A549 (cell line): ENCODE measurements around the gene ZC3H12D.

Source experiments
- CHD2 ChIP-seq: fragments of 150-350 bp; IDR thresholded peaks from 2 replicates; pipeline ENCODE4 v1.6.1; 2014; ENCODE audit warnings: low read length; ENCODE audit not compliant: partially characterized antibody
- EP300 ChIP-seq, 2 experiments: fragments of >200 bp; sonication (Bioruptor Twin); formaldehyde crosslinking; IDR thresholded peaks; 2 replicates in 1 of 2; 3 replicates in 1 of 2; pipeline ENCODE4 v1.6.1; 2016 to 2017
- JUN ChIP-seq, 2 experiments: fragments of >200 bp; sonication (Bioruptor Twin); formaldehyde crosslinking; IDR thresholded peaks; 2 replicates in 1 of 2; 3 replicates in 1 of 2; pipeline ENCODE4 v1.6.1; 2016 to 2017
- MAX ChIP-seq: IDR thresholded peaks from 2 replicates; pipeline ENCODE4 v1.6.1; 2012
- NFE2L2 ChIP-seq: fragments of 150-350 bp; conservative IDR thresholded peaks from 2 replicates; pipeline ENCODE4 v1.6.1; 2014; ENCODE audit warnings: low read length
- POLR2A ChIP-seq: IDR thresholded peaks from 2 replicates; pipeline ENCODE4 v1.6.1; 2012; ENCODE audit warnings: mild to moderate bottlenecking, low read length
- TF ChIP-seq, protein P1 (sequence below): fragments of >200 bp; sonication (Bioruptor Twin); formaldehyde crosslinking; IDR thresholded peaks from 3 replicates; pipeline ENCODE4 v1.5.1; 2016
- TF ChIP-seq, protein P2 (sequence below): fragments of >200 bp; sonication (Bioruptor Twin); formaldehyde crosslinking; IDR thresholded peaks from 2 replicates; pipeline ENCODE4 v1.6.1; 2016

GRCh38 chr6:149445095-149445466 is 39.7 kb downstream of the ZC3H12D start:
- TF ChIP-seq POLR2A, result no peak
- TF ChIP-seq, protein P1, sequence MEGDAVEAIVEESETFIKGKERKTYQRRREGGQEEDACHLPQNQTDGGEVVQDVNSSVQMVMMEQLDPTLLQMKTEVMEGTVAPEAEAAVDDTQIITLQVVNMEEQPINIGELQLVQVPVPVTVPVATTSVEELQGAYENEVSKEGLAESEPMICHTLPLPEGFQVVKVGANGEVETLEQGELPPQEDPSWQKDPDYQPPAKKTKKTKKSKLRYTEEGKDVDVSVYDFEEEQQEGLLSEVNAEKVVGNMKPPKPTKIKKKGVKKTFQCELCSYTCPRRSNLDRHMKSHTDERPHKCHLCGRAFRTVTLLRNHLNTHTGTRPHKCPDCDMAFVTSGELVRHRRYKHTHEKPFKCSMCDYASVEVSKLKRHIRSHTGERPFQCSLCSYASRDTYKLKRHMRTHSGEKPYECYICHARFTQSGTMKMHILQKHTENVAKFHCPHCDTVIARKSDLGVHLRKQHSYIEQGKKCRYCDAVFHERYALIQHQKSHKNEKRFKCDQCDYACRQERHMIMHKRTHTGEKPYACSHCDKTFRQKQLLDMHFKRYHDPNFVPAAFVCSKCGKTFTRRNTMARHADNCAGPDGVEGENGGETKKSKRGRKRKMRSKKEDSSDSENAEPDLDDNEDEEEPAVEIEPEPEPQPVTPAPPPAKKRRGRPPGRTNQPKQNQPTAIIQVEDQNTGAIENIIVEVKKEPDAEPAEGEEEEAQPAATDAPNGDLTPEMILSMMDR, result no peak
- TF ChIP-seq CHD2, result no peak
- no peak for TF ChIP-seq EP300 (IDR thresholded peaks at IDR 0.05)
- no peak for TF ChIP-seq JUN (IDR thresholded peaks at IDR 0.05)
- no peak for TF ChIP-seq NFE2L2
- no peak for TF ChIP-seq MAX
- TF ChIP-seq, protein P2, sequence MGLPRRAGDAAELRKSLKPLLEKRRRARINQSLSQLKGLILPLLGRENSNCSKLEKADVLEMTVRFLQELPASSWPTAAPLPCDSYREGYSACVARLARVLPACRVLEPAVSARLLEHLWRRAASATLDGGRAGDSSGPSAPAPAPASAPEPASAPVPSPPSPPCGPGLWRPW, result no peak
